HepG2 (cell line): ENCODE results near the gene FLYWCH1. TPM values are rescaled to one million over a fixed set of nuclear protein-coding genes. Genes with fewer than 3 reads are reported as not detected.
A peak's percentile ranks its signal among the peaks of the same experiment; 100 is the strongest.

Source experiments
- ARNTL ChIP-seq: sonication (generic); formaldehyde crosslinking; IDR thresholded peaks from 2 replicates; pipeline ENCODE4 v1.4.0; 2020; ENCODE audit warnings: mild to moderate bottlenecking, missing genetic modification reagents
- ATF4 ChIP-seq, 2 experiments: fragments of 450-650 bp in 1 of 2; sonication (generic) in 1 of 2; formaldehyde crosslinking; IDR thresholded peaks; 2 replicates each; pipeline versions ENCODE4 v1.5.0 to v1.8.0; 2020 to 2022; ENCODE audit warnings: mild to moderate bottlenecking in 1 of 2, missing genetic modification reagents in 1 of 2
- HNRNPL ChIP-seq: fragments of 200-400 bp; formaldehyde crosslinking; IDR thresholded peaks from 2 replicates; pipeline ENCODE4 v1.6.1; 2017; ENCODE audit warnings: mild to moderate bottlenecking, low read depth, low read length
- NRL ChIP-seq: sonication (generic); formaldehyde crosslinking; IDR thresholded peaks from 2 replicates; pipeline ENCODE4 v1.5.0; 2020; ENCODE audit warnings: missing genetic modification reagents, mild to moderate bottlenecking, moderate library complexity, borderline replicate concordance
- PAXIP1 ChIP-seq: sonication (generic); formaldehyde crosslinking; conservative IDR thresholded peaks from 2 replicates; pipeline ENCODE4 v1.4.0; 2020; ENCODE audit warnings: mild to moderate bottlenecking, missing genetic modification reagents, moderate library complexity
- POLR2A ChIP-seq, 2 experiments: IDR thresholded peaks; 2 replicates each; pipeline ENCODE4 v1.6.1; 2011; ENCODE audit warnings: low read depth in 2 of 2, low read length in 2 of 2, mild to moderate bottlenecking in 1 of 2, moderate library complexity in 1 of 2; ENCODE audit not compliant: insufficient read depth in 1 of 2
- SALL1 ChIP-seq: sonication (generic); formaldehyde crosslinking; IDR thresholded peaks from 2 replicates; pipeline ENCODE4 v1.8.0; 2022; ENCODE audit warnings: mild to moderate bottlenecking, missing genetic modification reagents
- SP1 ChIP-seq, 2 experiments: fragments of 450-650 bp in 1 of 2; sonication (generic) in 1 of 2; formaldehyde crosslinking in 1 of 2; IDR thresholded peaks; 2 replicates each; pipeline versions ENCODE4 v1.4.0 to v1.6.1; 2016 to 2020; ENCODE audit warnings: missing genetic modification reagents in 1 of 2
- ZBTB7B ChIP-seq: sonication (generic); formaldehyde crosslinking; IDR thresholded peaks from 2 replicates; pipeline ENCODE4 v1.4.0; 2020; ENCODE audit warnings: missing genetic modification reagents
- ZFP37 ChIP-seq: sonication (generic); formaldehyde crosslinking; IDR thresholded peaks from 2 replicates; pipeline ENCODE4 v1.4.0; 2020; ENCODE audit warnings: missing genetic modification reagents, borderline replicate concordance
- ZNF274 ChIP-seq: sonication (generic); formaldehyde crosslinking; IDR thresholded peaks from 2 replicates; pipeline ENCODE4 v1.5.1; 2020; ENCODE audit warnings: mild to moderate bottlenecking, missing genetic modification reagents
- polyA plus RNA-seq, 8 experiments: library from polyadenylated mRNA; depleted of rRNA in 3 of 8; stranded (reverse) in 7 of 8; unstranded in 1 of 8; fragments of >200 nt; fragmentation: Illumina TruSeq in 4 of 8; extraction: Trizol in 4 of 8; gene quantifications; 2 replicates each; pipeline versions ENCODE4 v1.2.1 to v1.2.3, GENCODE V29; 2011 to 2016; ENCODE audit warnings: low read depth in 4 of 8, missing spikeins in 1 of 8, mixed read lengths in 1 of 8; ENCODE audit not compliant: insufficient read depth in 1 of 8
- total RNA-seq, 5 experiments: library from RNA; depleted of rRNA; stranded (reverse); fragments of >200 nt; fragmentation: Illumina TruSeq; extraction: Trizol; gene quantifications; 2 replicates each; pipeline ENCODE4 v1.2.3, GENCODE V29; 2016; ENCODE audit warnings: low read depth in 1 of 5
- TF ChIP-seq, protein P1 (sequence below): IDR thresholded peaks from 2 replicates; pipeline ENCODE4 v1.4.0; 2020; ENCODE audit warnings: mild to moderate bottlenecking, missing genetic modification reagents
- TF ChIP-seq, protein P2 (sequence below): sonication (generic); formaldehyde crosslinking; conservative IDR thresholded peaks from 2 replicates; pipeline ENCODE4 v1.4.0; 2020; ENCODE audit warnings: missing genetic modification reagents
- TF ChIP-seq, protein P3 (sequence below): sonication (generic); formaldehyde crosslinking; IDR thresholded peaks from 2 replicates; pipeline ENCODE4 v1.5.0; 2020; ENCODE audit warnings: mild to moderate bottlenecking, missing genetic modification reagents

The FLYWCH1 gene
- total and polyA plus RNA-seq, 2 of the 13 experiments (the other 11 are each of a cell fraction or from before 2014, with no cell fraction given), result 7.3 to 12.4 TPM

GRCh38 chr16:2964475-2965336 is 53.0 kb downstream of the FLYWCH1 start (continued):
- TF ChIP-seq SALL1 (CRISPR knock-in tag) (0 out of 2 replicates have a peak, but pooled peaks have one; percentile 31), HNRNPL (no peak), ZFP37 (no peak), PAXIP1 (peak; percentile 17; the same call in 1 of the 2 replicates), ZBTB7B (peak; percentile 61; the same call in 1 of the 2 replicates), NRL (0 out of 2 replicates have a peak, but pooled peaks have one; percentile 17), SP1 (IDR thresholded peaks at IDR 0.05) (no peak), SP1 (CRISPR knock-in tag; IDR thresholded peaks at IDR 0.05) (peak; percentile 68; the same call in 1 of the 2 replicates), ZNF274 (no peak), ARNTL (CRISPR knock-in tag) (no peak), POLR2A (IDR thresholded peaks at IDR 0.05; ENCODE audit: insufficient read depth in 1 of 2, low read depth in 2 of 2, low read length in 2 of 2) (0 out of 4 replicates have a peak, but pooled peaks of 1 of the 2 experiments have one; percentile 33), ATF4 (CRISPR knock-in tag; IDR thresholded peaks at IDR 0.05) (no peak)
- TF ChIP-seq, protein P1, sequence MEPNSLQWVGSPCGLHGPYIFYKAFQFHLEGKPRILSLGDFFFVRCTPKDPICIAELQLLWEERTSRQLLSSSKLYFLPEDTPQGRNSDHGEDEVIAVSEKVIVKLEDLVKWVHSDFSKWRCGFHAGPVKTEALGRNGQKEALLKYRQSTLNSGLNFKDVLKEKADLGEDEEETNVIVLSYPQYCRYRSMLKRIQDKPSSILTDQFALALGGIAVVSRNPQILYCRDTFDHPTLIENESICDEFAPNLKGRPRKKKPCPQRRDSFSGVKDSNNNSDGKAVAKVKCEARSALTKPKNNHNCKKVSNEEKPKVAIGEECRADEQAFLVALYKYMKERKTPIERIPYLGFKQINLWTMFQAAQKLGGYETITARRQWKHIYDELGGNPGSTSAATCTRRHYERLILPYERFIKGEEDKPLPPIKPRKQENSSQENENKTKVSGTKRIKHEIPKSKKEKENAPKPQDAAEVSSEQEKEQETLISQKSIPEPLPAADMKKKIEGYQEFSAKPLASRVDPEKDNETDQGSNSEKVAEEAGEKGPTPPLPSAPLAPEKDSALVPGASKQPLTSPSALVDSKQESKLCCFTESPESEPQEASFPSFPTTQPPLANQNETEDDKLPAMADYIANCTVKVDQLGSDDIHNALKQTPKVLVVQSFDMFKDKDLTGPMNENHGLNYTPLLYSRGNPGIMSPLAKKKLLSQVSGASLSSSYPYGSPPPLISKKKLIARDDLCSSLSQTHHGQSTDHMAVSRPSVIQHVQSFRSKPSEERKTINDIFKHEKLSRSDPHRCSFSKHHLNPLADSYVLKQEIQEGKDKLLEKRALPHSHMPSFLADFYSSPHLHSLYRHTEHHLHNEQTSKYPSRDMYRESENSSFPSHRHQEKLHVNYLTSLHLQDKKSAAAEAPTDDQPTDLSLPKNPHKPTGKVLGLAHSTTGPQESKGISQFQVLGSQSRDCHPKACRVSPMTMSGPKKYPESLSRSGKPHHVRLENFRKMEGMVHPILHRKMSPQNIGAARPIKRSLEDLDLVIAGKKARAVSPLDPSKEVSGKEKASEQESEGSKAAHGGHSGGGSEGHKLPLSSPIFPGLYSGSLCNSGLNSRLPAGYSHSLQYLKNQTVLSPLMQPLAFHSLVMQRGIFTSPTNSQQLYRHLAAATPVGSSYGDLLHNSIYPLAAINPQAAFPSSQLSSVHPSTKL (CRISPR knock-in tag), result no peak; the same call in 1 of the 2 replicates
- TF ChIP-seq, protein P2, sequence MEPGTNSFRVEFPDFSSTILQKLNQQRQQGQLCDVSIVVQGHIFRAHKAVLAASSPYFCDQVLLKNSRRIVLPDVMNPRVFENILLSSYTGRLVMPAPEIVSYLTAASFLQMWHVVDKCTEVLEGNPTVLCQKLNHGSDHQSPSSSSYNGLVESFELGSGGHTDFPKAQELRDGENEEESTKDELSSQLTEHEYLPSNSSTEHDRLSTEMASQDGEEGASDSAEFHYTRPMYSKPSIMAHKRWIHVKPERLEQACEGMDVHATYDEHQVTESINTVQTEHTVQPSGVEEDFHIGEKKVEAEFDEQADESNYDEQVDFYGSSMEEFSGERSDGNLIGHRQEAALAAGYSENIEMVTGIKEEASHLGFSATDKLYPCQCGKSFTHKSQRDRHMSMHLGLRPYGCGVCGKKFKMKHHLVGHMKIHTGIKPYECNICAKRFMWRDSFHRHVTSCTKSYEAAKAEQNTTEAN (CRISPR knock-in tag), result no peak
- TF ChIP-seq, protein P3, sequence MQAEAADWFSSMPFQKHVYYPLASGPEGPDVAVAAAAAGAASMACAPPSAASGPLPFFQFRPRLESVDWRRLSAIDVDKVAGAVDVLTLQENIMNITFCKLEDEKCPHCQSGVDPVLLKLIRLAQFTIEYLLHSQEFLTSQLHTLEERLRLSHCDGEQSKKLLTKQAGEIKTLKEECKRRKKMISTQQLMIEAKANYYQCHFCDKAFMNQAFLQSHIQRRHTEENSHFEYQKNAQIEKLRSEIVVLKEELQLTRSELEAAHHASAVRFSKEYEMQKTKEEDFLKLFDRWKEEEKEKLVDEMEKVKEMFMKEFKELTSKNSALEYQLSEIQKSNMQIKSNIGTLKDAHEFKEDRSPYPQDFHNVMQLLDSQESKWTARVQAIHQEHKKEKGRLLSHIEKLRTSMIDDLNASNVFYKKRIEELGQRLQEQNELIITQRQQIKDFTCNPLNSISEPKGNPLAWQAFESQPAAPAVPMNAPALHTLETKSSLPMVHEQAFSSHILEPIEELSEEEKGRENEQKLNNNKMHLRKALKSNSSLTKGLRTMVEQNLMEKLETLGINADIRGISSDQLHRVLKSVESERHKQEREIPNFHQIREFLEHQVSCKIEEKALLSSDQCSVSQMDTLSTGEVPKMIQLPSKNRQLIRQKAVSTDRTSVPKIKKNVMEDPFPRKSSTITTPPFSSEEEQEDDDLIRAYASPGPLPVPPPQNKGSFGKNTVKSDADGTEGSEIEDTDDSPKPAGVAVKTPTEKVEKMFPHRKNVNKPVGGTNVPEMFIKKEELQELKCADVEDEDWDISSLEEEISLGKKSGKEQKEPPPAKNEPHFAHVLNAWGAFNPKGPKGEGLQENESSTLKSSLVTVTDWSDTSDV, result 0 out of 2 replicates have a peak, but pooled peaks have one; percentile 3
